Lower lobe of right lung (tissue), 2 donors: Measurements from ENCODE around the gene SEMA6D. TPM values are rescaled to one million over a fixed set of nuclear protein-coding genes. Genes with fewer than 3 reads are reported as not detected.
A peak's percentile ranks its signal among the peaks of the same experiment; 100 is the strongest.

Experiments
- ATAC-seq, 2 donors: fragments of 200-7000 bp; cut with Tn5 transposase; one replicate each; pipeline ENCODE4 v1.9.1; 2020 to 2022; ENCODE audit warnings: mild to moderate bottlenecking in 2 of 2, moderate library complexity in 2 of 2
- DNase-seq: peaks from one replicate; pipeline ENCODE4 v3.0.0-alpha.2; 2020
- H3K27ac ChIP-seq: fragments of 200-600 bp; one replicate; pipeline ENCODE4 v1.8.0; 2022
- H3K27me3 ChIP-seq: fragments of 200-600 bp; one replicate; pipeline ENCODE4 v1.8.0; 2022; ENCODE audit warnings: low read depth
- H3K36me3 ChIP-seq: fragments of 200-600 bp; one replicate; pipeline ENCODE4 v1.8.0; 2022; ENCODE audit warnings: mild to moderate bottlenecking
- H3K4me1 ChIP-seq: fragments of 200-600 bp; one replicate; pipeline ENCODE4 v1.8.0; 2022
- H3K4me3 ChIP-seq: fragments of 200-600 bp; one replicate; pipeline ENCODE4 v1.8.0; 2022; ENCODE audit warnings: mild to moderate bottlenecking
- H3K9me3 ChIP-seq: fragments of 200-600 bp; one replicate; pipeline ENCODE4 v1.8.0; 2022
- CTCF ChIP-seq: fragments of 200-600 bp; IDR thresholded peaks from one replicate; pipeline ENCODE4 v1.8.0; 2022; ENCODE audit warnings: antibody characterized with exemption, mild to moderate bottlenecking
- intact Hi-C: fragments of 100-400 bp; cut with DNase I; formaldehyde crosslinking; loops from one replicate; pipeline ENCODE4 v1.11.0; 2022
- total RNA-seq: library from RNA; stranded (reverse); fragmentation: NEBNext Ultra II Directional; extraction: Animal tissue kit (Norgen Biotek cat#: 25700); gene quantifications from one replicate; pipeline ENCODE4 v1.2.1, GENCODE V29; 2021
- donor health status: DM: no; HTN: yes; CAD: no; lungs with severe emphysema.

SEMA6D gene
- total RNA-seq, 1 donor from 2014 or later, result 10.2 TPM

DNA sequence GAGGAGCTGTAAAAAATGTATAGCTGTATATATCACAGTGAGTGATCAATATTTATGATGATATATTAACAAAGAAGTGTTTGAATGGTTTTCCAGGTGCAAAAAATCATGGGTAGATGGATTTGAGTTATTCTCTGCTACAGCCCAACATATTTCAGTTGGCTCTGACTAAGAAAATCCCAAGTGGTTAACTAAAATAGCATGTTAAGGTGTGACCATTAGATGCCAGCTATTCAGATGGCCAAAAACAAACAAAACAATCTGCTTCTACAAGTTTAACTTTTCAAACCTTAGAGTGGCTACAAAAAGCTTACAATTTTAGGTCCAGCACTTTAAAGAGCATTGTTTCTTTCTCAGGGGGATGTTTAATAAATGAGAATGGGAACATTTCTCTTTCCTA is 67.5 kb downstream of the SEMA6D start:
- Histone ChIP-seq H3K27me3 (no peaks in the 10 kb centered on the region), H3K4me3 (no peak overlapping the region), H3K9me3 (no peaks in the 10 kb centered on the region), H3K4me1 (no peaks in the 10 kb centered on the region), H3K27ac (no peak overlapping the region), H3K36me3 (no peaks in the 10 kb centered on the region)
- no peak for DNase-seq
- peak in 1 of 2 donors; percentile 61 for ATAC-seq
- no peak for TF ChIP-seq CTCF
- intact Hi-C loops, result no loop called here

GRCh38 chr15:47786371-47786770 is 69.1 kb downstream of the SEMA6D start:
- no peaks in the 10 kb centered on the region for H3K4me1 ChIP-seq
- TF ChIP-seq CTCF, result no peak
- H3K9me3 ChIP-seq, result no peaks in the 10 kb centered on the region
- DNase-seq (no peak), ATAC-seq (no peak)
- H3K36me3 ChIP-seq, result no peaks in the 10 kb centered on the region
- no peak overlapping the region for H3K27ac ChIP-seq
- intact Hi-C loops, result no loop called here
- no peaks in the 10 kb centered on the region for H3K27me3 ChIP-seq
- no peak overlapping the region for H3K4me3 ChIP-seq

DNA sequence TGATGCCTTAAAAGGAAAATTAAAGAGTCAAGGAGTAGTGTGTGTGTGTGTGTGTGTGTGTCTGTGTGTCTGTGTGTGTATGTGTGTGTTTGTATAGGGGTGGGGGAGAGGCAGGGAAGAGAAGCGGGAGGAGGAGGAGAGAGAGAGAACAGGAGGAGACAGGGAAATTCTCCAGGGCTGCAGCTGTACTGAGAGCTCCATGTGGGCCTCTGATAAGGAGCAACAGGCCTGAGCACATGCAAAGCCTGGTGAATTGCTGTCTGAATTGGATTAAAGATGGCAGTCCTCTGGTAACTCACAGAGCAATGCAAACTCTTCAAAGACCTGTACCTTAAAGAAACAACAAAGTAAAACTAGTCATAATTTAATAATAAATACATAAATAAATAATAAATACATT is 70.6 kb downstream of the SEMA6D start:
- H3K4me1 ChIP-seq, result no peaks in the 10 kb centered on the region
- intact Hi-C loops, result no loop called here
- no peaks in the 10 kb centered on the region for H3K27me3 ChIP-seq
- H3K9me3 ChIP-seq, result no peaks in the 10 kb centered on the region
- H3K4me3 ChIP-seq, result no peak overlapping the region
- no peak for TF ChIP-seq CTCF
- DNase-seq, result no peak
- H3K36me3 ChIP-seq, result no peaks in the 10 kb centered on the region
- no peak overlapping the region for H3K27ac ChIP-seq
- no peak for ATAC-seq

DNA sequence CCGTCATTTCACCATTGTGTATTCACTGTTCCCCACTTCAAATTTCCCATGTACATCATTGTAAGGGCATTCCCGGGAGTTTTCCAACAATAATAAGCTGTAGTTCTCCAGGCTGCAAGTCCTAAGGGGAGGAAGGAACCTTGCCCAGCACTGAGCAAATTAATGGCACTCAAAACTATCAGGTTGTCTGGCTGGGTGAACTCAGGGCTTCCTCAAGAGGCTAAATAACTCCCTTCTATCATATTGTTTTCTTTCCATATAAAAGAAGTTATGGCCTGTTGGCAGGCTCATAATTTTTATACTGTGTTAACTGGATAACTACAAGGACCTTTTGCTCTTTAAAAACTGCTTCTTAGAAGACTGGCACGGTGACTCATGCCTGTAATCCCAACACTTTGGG is 71.4 kb downstream of the SEMA6D start:
- Histone ChIP-seq H3K4me3 (no peak overlapping the region), H3K36me3 (no peaks in the 10 kb centered on the region), H3K4me1 (no peaks in the 10 kb centered on the region), H3K27me3 (no peaks in the 10 kb centered on the region), H3K27ac (no peak overlapping the region), H3K9me3 (no peaks in the 10 kb centered on the region)
- intact Hi-C loops, result no loop called here
- ATAC-seq (no peak), DNase-seq (no peak)
- TF ChIP-seq CTCF, result no peak

DNA sequence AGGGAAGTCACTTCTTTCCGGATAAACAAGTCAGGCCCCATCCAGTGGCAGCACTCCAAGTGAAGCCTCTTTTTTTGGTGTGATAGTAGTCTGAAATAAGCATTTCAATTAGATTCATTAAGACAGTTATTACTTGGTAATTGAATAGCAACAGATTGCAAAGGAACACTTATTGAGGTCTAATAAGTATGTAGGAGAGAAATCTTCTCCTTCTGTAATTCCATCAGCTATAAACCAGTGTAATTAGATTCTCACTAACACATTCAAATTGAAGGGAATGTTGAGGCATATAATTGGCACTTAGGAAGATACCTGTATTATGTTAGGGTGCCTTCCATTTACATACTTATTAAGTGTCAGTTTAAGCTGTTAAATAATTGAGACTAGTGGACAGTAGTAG is 73.9 kb downstream of the SEMA6D start:
- H3K27me3 ChIP-seq, result no peaks in the 10 kb centered on the region
- no peaks in the 10 kb centered on the region for H3K4me1 ChIP-seq
- no peaks in the 10 kb centered on the region for H3K36me3 ChIP-seq
- TF ChIP-seq CTCF, result no peak
- no peak overlapping the region for H3K27ac ChIP-seq
- no peak overlapping the region for H3K4me3 ChIP-seq
- intact Hi-C loops, result no loop called here
- no peak for ATAC-seq
- H3K9me3 ChIP-seq, result no peaks in the 10 kb centered on the region
- DNase-seq, result no peak

DNA sequence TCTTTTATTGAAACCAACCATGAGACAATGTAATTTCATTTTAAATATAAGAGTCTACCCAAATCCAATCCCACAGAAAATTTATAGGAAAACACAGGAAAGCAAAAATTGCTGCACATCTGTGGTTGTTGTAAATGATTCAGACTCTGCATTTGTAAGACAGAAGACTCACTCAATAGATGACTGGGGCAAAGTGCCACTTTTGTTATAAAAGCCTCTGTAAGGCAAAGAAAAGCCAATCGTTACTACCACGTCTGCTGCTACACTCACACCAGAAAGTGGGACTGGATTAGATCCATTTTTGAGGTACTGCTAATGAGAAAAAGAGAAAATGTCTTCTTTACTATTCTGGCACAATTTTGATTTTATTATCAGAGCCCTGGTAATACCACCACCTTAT is 74.9 kb downstream of the SEMA6D start:
- Histone ChIP-seq H3K27ac (no peak overlapping the region), H3K9me3 (no peaks in the 10 kb centered on the region), H3K4me3 (no peak overlapping the region), H3K27me3 (no peaks in the 10 kb centered on the region), H3K4me1 (no peaks in the 10 kb centered on the region), H3K36me3 (no peaks in the 10 kb centered on the region)
- no peak for TF ChIP-seq CTCF
- intact Hi-C loops, result no loop called here
- no peak for DNase-seq
- ATAC-seq, result no peak
